A549 (cell line): ENCODE measurements around the gene PLCH1.

Experiments
- CHD2 ChIP-seq: fragments of 150-350 bp; IDR thresholded peaks from 2 replicates; pipeline ENCODE4 v1.6.1; 2014; ENCODE audit warnings: low read length; ENCODE audit not compliant: partially characterized antibody
- KDM1A ChIP-seq: fragments of 200-600 bp; sonication (generic); IDR thresholded peaks from 2 replicates; pipeline ENCODE4 v1.6.1; 2016; ENCODE audit warnings: low read depth, mild to moderate bottlenecking

DNA sequence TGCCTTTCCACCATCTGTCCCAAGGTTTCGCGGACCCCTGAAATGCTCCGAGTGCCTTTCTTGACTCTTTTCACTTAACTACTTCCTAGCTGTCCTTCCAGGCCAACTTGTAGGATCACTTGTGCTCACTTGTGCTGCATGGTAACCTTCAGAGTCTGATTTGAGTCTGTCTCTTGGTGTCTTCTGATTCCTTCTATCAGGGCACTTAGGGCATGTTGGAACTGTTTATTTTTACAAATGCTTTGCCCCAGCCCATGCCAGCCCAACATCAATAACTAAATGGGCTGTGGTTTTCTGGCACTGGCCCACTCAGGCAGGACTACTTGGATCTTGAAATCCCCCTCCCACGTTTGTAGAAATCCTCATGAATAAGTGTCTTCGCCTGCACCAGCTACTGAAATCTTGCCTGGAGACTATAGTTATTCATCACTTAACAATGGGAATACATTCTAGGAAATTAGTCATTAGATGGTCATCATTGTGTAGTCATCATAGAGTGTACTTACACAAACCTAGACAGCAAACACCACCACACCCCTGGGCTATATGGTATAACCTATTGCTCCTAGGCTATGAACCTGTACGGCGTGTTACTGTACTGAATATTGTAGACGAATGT, 328.3 kb downstream of the PLCH1 start:
- no peak for TF ChIP-seq CHD2
- no peak for TF ChIP-seq KDM1A
